CD4-positive, alpha-beta T cell (primary cell): ENCODE results near the gene DCUN1D4. TPM values are rescaled to one million over a fixed set of nuclear protein-coding genes. Genes with fewer than 3 reads are reported as not detected.

ENCODE experiments used
- ATAC-seq: fragments of 200-7000 bp; cut with Tn5 transposase; one replicate; pipeline ENCODE4 v1.10.0; 2022; ENCODE audit warnings: mild to moderate bottlenecking; ENCODE audit not compliant: poor library complexity
- CTCF ChIA-PET: fragments of 350-600 bp; sonication (Branson Sonifier 250); formaldehyde crosslinking; loops from one replicate; lab custom pipeline; 2021; ENCODE audit warnings: antibody characterized with exemption, inconsistent platforms; lab: Charles Lee
- POLR2A ChIA-PET: fragments of 350-600 bp; sonication (Branson Sonifier 250); formaldehyde crosslinking; loops from one replicate; lab custom pipeline; 2021; ENCODE audit warnings: antibody characterized with exemption, inconsistent platforms; lab: Charles Lee
- DNase-seq, 14 experiments: peaks; one replicate each; pipeline ENCODE4 v3.0.0-alpha.2; 2013 to 2020; ENCODE audit warnings: mixed read lengths in 2 of 14
- H3K27ac ChIP-seq, 2 donors: one replicate each; pipeline versions ENCODE4 v1.5.1 to v1.7.0; 2013; ENCODE audit warnings: low read length in 2 of 2, low read depth in 1 of 2, mild to moderate bottlenecking in 1 of 2
- H3K27me3 ChIP-seq, 2 experiments: 1 replicate in 1 of 2; 2 replicates in 1 of 2; pipeline versions ENCODE4 v1.6.1 to v1.7.0; 2013; ENCODE audit warnings: low read length in 2 of 2, control low read depth in 1 of 2, mild to moderate bottlenecking in 1 of 2, moderate library complexity in 1 of 2; ENCODE audit not compliant: insufficient read depth in 2 of 2, control insufficient read depth in 1 of 2
- H3K36me3 ChIP-seq: one replicate; pipeline ENCODE4 v1.6.1; 2013; ENCODE audit warnings: low read length, control low read depth; ENCODE audit not compliant: insufficient read depth
- H3K4me1 ChIP-seq: one replicate; pipeline ENCODE4 v1.6.1; 2013; ENCODE audit warnings: low read length, control low read depth; ENCODE audit not compliant: insufficient read depth
- H3K4me3 ChIP-seq: one replicate; pipeline ENCODE4 v1.5.1; 2013; ENCODE audit warnings: mild to moderate bottlenecking, low read length, moderate library complexity
- H3K9me3 ChIP-seq, 2 experiments: 1 replicate in 1 of 2; 2 replicates in 1 of 2; pipeline versions ENCODE4 v1.6.1 to v1.7.0; 2013; ENCODE audit warnings: low read length in 2 of 2, mild to moderate bottlenecking in 2 of 2, control low read depth in 1 of 2, moderate library complexity in 1 of 2; ENCODE audit not compliant: control insufficient read depth in 1 of 2, insufficient read depth in 1 of 2
- H3K27ac Mint-ChIP-seq: one replicate; pipeline ENCODE4 v1.8.0; 2020; ENCODE audit warnings: mixed read lengths
- H3K27me3 Mint-ChIP-seq: one replicate; pipeline ENCODE4 v1.8.0; 2021; ENCODE audit warnings: mixed read lengths
- H3K36me3 Mint-ChIP-seq: one replicate; pipeline ENCODE4 v1.8.0; 2021; ENCODE audit warnings: low read depth, mixed read lengths
- H3K4me1 Mint-ChIP-seq: one replicate; pipeline ENCODE4 v1.8.0; 2021; ENCODE audit warnings: low read depth, mixed read lengths
- H3K4me3 Mint-ChIP-seq: one replicate; pipeline ENCODE4 v1.8.0; 2020; ENCODE audit warnings: mild to moderate bottlenecking, mixed read lengths
- H3K9me3 Mint-ChIP-seq: one replicate; pipeline ENCODE4 v1.8.0; 2020; ENCODE audit warnings: mixed read lengths
- intact Hi-C, 2 experiments: fragments of 100-400 bp; cut with DNase I in 1 of 2; cut with micrococcal nuclease in 1 of 2; formaldehyde crosslinking; loops; one replicate each; pipeline versions ENCODE4 v1.15.1 to v1.9.0; 2023 to 2025; cut with DNase I, micrococcal nuclease
- total RNA-seq, 174 experiments: library from RNA in 2 of 174; stranded (reverse) in 2 of 174; gene quantifications; one replicate each; pipeline ENCODE4 v1.2.3 and lab custom pipeline; 2021 to 2026
- TF ChIP-seq, protein P1 (sequence below): fragments of 200-600 bp; IDR thresholded peaks from one replicate; pipeline ENCODE4 v1.8.0; 2022; ENCODE audit warnings: antibody characterized with exemption, mild to moderate bottlenecking

DCUN1D4 gene
- total RNA-seq, 2 experiments from 2014 or later, result 36.2 to 39.9 TPM

DNA sequence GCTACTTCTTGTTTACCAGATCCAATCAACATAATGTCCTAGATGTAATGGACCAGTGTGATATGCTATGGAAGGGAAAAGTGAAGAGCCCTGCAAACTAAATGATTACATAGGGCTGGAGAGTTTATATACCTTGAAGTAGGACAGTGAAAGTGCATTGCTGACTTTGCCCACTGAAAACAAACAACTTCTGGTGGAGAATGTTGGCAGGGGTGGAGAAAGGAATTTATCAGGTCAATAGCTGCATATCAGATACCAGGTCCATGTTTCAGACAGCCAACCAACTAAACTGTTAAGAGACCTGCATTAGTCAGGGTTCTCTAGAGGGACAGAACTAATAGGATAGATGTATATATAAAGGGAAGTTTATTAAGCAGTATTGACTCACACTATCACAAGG is 82.4 kb downstream of the DCUN1D4 start:
- H3K27ac Mint-ChIP-seq, result no peak overlapping the region
- H3K27ac ChIP-seq, result no peak overlapping the region
- no peaks in the 10 kb centered on the region for H3K4me1 ChIP-seq
- H3K27me3 Mint-ChIP-seq, result peaks cover 14% of the 10 kb centered on the region
- H3K9me3 Mint-ChIP-seq, result no peaks in the 10 kb centered on the region
- intact Hi-C loops, result no loop called here
- no peaks in the 10 kb centered on the region for H3K36me3 ChIP-seq
- no peak for ATAC-seq
- no peak for DNase-seq
- no peak overlapping the region for H3K4me3 ChIP-seq
- ChIA-PET POLR2A (no interaction called here), CTCF (no interaction called here)
- H3K27me3 ChIP-seq, result no peaks in the 10 kb centered on the region
- TF ChIP-seq, protein P1, sequence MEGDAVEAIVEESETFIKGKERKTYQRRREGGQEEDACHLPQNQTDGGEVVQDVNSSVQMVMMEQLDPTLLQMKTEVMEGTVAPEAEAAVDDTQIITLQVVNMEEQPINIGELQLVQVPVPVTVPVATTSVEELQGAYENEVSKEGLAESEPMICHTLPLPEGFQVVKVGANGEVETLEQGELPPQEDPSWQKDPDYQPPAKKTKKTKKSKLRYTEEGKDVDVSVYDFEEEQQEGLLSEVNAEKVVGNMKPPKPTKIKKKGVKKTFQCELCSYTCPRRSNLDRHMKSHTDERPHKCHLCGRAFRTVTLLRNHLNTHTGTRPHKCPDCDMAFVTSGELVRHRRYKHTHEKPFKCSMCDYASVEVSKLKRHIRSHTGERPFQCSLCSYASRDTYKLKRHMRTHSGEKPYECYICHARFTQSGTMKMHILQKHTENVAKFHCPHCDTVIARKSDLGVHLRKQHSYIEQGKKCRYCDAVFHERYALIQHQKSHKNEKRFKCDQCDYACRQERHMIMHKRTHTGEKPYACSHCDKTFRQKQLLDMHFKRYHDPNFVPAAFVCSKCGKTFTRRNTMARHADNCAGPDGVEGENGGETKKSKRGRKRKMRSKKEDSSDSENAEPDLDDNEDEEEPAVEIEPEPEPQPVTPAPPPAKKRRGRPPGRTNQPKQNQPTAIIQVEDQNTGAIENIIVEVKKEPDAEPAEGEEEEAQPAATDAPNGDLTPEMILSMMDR, result no peak
- H3K36me3 Mint-ChIP-seq, result no peaks in the 10 kb centered on the region
- H3K4me3 Mint-ChIP-seq, result no peak overlapping the region
- H3K4me1 Mint-ChIP-seq, result no peaks in the 10 kb centered on the region
- H3K9me3 ChIP-seq, result no peaks in the 10 kb centered on the region

DNA sequence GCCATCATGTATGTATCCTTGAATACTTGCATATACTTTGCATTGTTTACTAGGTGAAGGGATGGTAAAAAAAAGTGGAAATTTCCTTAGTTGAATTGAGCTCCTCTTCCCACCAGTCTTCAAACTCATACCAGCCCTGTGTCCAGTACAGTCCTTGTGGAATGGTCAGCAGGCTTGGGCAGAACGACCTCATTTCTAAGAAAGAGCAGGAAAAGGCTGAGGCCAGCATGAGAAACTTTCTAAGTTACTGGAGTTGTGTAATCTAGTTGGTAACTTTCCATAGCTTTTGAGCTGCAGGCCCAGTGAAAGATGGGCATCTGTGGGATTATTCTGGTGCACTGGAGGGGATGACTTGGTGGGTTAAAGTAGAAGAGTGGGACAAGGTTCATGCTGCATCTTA is 87.6 kb downstream of the DCUN1D4 start:
- Mint-ChIP-seq H3K9me3 (no peaks in the 10 kb centered on the region), H3K36me3 (no peaks in the 10 kb centered on the region), H3K4me1 (no peaks in the 10 kb centered on the region), H3K27me3 (peaks cover 25% of the 10 kb centered on the region), H3K27ac (no peak overlapping the region), H3K4me3 (no peak overlapping the region)
- Histone ChIP-seq H3K4me1 (no peaks in the 10 kb centered on the region), H3K4me3 (no peak overlapping the region), H3K27ac (no peak overlapping the region), H3K9me3 (no peaks in the 10 kb centered on the region), H3K27me3 (no peaks in the 10 kb centered on the region), H3K36me3 (no peaks in the 10 kb centered on the region)
- CTCF ChIA-PET, result no interaction called here
- DNase-seq, result no peak
- intact Hi-C loops, result no loop called here
- ATAC-seq, result no peak
- POLR2A ChIA-PET, result no interaction called here
- TF ChIP-seq, protein P1, result no peak

DNA sequence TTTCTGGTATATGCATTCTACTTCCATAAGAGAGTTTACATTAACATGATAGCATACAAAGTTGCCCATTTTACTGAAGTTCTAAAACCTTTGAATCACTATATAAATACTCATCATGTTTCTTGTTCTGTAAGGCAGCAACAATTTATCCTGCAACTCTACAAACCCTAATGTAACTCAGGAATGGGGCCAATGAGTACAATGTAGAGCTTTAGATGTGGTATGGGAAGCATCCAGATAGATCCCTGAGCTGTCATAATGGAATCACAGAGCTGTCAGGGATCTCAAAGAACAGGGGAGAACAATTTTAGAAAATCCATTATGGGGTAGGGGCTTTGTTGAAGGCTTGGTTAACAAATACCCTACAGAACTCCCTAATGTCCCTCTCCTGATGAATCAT is 88.5 kb downstream of the DCUN1D4 start:
- H3K27ac ChIP-seq, result no peak overlapping the region
- intact Hi-C loops, result no loop called here
- no peaks in the 10 kb centered on the region for H3K4me1 ChIP-seq
- Mint-ChIP-seq H3K4me3 (no peak overlapping the region), H3K27me3 (peaks cover 25% of the 10 kb centered on the region), H3K36me3 (no peaks in the 10 kb centered on the region), H3K9me3 (no peaks in the 10 kb centered on the region), H3K4me1 (no peaks in the 10 kb centered on the region), H3K27ac (no peak overlapping the region)
- ChIA-PET CTCF (no interaction called here), POLR2A (no interaction called here)
- no peak for DNase-seq
- no peak overlapping the region for H3K4me3 ChIP-seq
- TF ChIP-seq, protein P1, result no peak
- H3K36me3 ChIP-seq, result no peaks in the 10 kb centered on the region
- H3K27me3 ChIP-seq, result no peaks in the 10 kb centered on the region
- no peak for ATAC-seq
- no peaks in the 10 kb centered on the region for H3K9me3 ChIP-seq
